Measurements from ENCODE around the gene MACO1. TPM values are rescaled to one million over a fixed set of nuclear protein-coding genes. Genes with fewer than 3 reads are reported as not detected.

MACO1 gene
- total RNA-seq, 4 donors from 2014 or later: 16.2 to 23.2 (median 19.5) TPM

DNA sequence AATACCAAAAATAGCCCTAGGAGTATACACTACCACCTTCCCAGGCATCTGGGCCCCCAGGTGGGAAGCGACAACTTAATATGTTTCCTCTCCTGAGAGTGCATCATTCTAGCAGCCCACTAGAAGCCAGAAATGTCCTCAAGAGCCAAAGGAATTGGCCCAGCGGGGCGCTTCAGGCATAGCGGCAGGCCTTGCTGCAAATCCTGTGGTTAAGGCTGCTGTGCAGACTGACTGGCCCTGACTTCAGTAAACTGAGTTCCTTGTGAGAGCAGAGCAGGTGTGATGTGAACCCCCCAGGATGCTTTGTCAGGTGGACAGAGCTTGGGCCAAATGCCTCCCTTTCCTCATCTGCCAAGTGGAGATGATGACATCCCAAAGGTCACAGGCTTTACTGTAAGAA is 83.0 kb downstream of the MACO1 start:
- no peak for DNase-seq (ENCODE audit: extremely low spot score)
- no peaks in the 10 kb centered on the region for H3K4me1 ChIP-seq
- intact Hi-C loops (cut with DNase I): no loop called here

DNA sequence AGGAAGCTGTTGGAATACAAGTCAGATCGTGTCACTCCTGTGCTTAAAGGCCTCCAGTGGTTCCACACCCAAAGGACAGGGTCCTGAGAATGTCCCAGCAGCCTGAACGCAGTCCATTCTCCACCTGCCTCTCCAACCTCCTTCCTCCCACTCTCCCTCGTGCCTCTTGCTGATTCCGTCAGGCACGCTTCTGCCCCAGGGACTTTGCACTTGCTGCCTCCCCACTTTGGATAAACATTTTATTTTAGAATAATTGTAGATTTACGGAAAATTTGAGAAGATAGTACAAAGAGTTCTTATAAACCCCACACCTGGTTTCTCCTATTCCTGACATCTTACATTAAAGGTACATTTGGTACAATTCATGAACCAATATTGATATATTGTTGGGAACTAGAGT is 84.3 kb downstream of the MACO1 start:
- no peaks in the 10 kb centered on the region for H3K36me3 ChIP-seq
- intact Hi-C loops (cut with DNase I): no loop called here
- no peak overlapping the region for H3K4me3 ChIP-seq
- WGBS: 76% methylated on average over 6 of the region's 6 CpGs
- H3K27ac ChIP-seq (replicated peaks in 1 of 4): no peak overlapping the region
- TF ChIP-seq POLR2A (IDR thresholded peaks at IDR 0.05; ENCODE audit: low read depth) (no peak), EP300 (IDR thresholded peaks at IDR 0.05) (no peak), POLR2AphosphoS5 (IDR thresholded peaks at IDR 0.05) (no peak)
- TF ChIP-seq, protein P1, sequence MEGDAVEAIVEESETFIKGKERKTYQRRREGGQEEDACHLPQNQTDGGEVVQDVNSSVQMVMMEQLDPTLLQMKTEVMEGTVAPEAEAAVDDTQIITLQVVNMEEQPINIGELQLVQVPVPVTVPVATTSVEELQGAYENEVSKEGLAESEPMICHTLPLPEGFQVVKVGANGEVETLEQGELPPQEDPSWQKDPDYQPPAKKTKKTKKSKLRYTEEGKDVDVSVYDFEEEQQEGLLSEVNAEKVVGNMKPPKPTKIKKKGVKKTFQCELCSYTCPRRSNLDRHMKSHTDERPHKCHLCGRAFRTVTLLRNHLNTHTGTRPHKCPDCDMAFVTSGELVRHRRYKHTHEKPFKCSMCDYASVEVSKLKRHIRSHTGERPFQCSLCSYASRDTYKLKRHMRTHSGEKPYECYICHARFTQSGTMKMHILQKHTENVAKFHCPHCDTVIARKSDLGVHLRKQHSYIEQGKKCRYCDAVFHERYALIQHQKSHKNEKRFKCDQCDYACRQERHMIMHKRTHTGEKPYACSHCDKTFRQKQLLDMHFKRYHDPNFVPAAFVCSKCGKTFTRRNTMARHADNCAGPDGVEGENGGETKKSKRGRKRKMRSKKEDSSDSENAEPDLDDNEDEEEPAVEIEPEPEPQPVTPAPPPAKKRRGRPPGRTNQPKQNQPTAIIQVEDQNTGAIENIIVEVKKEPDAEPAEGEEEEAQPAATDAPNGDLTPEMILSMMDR (IDR thresholded peaks at IDR 0.05): no peak
- no peak for DNase-seq (ENCODE audit: extremely low spot score)
- no peaks in the 10 kb centered on the region for H3K4me1 ChIP-seq
- peaks cover 0 to 4% (median 0%) of the 10 kb centered on the region in 4 donors for H3K9me3 ChIP-seq
- no peaks in the 10 kb centered on the region for H3K27me3 ChIP-seq

More for the DNA sequence above, 83.0 kb downstream of the MACO1 start:
- Histone ChIP-seq H3K27ac (replicated peaks in 1 of 4) (no peak overlapping the region), H3K27me3 (no peaks in the 10 kb centered on the region), H3K9me3 (peaks cover 0 to 4% (median 0%) of the 10 kb centered on the region in 4 donors), H3K4me3 (no peak overlapping the region), H3K36me3 (no peaks in the 10 kb centered on the region)
- 50% methylated on average over 2 of the region's 4 CpGs for WGBS
- no peak for TF ChIP-seq EP300 (IDR thresholded peaks at IDR 0.05)

- no peaks in the 10 kb centered on the region for H3K27me3 ChIP-seq
- no peak for DNase-seq (ENCODE audit: extremely low spot score)
- TF ChIP-seq, protein P1 (IDR thresholded peaks at IDR 0.05): no peak
- TF ChIP-seq POLR2AphosphoS5 (IDR thresholded peaks at IDR 0.05) (no peak), POLR2A (IDR thresholded peaks at IDR 0.05; ENCODE audit: low read depth) (no peak), EP300 (IDR thresholded peaks at IDR 0.05) (no peak)
- no peak overlapping the region for H3K27ac ChIP-seq (replicated peaks in 1 of 4)
- H3K9me3 ChIP-seq: peaks cover 0 to 4% (median 0%) of the 10 kb centered on the region in 4 donors
- no peak overlapping the region for H3K4me3 ChIP-seq
- WGBS: 92% methylated on average over 2 of the region's 3 CpGs
- no peaks in the 10 kb centered on the region for H3K4me1 ChIP-seq
- intact Hi-C loops (cut with DNase I): no loop called here
- no peaks in the 10 kb centered on the region for H3K36me3 ChIP-seq
Measured at GRCh38 chr1:25516686-25517085, 86.0 kb downstream of the MACO1 start.

DNA sequence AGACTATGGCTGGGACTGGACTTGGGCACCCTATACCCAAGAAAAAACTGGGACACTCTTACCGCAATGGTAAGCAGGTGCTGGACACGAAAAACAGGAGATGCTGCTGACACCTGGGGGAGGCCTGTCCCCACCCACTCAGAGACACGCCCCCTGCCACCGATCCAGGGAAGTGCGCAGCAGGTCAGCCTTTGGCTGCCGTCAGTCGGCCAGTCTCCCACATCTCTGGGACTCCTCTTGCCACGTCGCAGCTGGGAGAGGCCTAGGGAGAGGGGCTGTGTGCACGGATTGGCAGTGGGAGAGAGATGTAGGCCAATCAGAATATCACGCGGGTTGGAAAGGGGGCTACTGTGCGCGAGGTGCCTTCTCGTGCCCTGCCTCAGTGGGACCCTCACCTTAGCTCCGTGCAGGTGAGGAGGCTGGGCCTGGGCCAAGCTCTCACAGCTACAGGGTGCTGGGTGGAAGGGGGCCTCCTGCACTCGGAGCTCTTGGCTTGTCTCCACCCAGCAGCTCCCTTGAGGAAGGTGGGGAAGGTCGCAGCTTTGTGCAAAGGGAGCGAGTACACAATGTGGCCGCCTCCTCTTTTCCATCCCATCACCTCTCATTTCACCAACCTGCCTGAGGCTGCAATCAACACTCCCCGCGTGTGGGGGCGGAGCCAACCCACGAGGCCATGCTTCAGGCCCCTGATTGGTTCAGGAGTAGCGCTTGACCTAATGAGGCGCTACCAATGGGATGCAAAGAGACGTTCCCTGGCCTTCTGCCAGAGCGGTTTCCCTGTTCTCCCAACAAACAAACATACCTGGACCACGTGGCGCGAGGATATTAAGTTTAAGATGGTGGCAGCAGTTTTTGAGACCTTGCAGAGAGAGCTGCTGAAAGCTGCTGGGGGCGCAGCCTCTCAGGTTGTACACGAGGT is 87.0 kb downstream of the MACO1 start:
- H3K4me1 ChIP-seq: no peaks in the 10 kb centered on the region
- H3K9me3 ChIP-seq: peaks cover 0 to 2% (median 0%) of the 10 kb centered on the region in 4 donors
- no peak overlapping the region for H3K4me3 ChIP-seq
- WGBS: 73% methylated on average over 19 of the region's 33 CpGs
- H3K36me3 ChIP-seq: no peaks in the 10 kb centered on the region
- no peak for DNase-seq (ENCODE audit: extremely low spot score)
- no peaks in the 10 kb centered on the region for H3K27me3 ChIP-seq
- no peak overlapping the region for H3K27ac ChIP-seq (replicated peaks in 1 of 4)
- TF ChIP-seq, protein P1 (IDR thresholded peaks at IDR 0.05): no peak
- no peak for TF ChIP-seq EP300 (IDR thresholded peaks at IDR 0.05)
- no peak for TF ChIP-seq POLR2AphosphoS5 (IDR thresholded peaks at IDR 0.05)
- no peak for TF ChIP-seq POLR2A (IDR thresholded peaks at IDR 0.05; ENCODE audit: low read depth)
- intact Hi-C loops (cut with DNase I): no loop called here

- Histone ChIP-seq H3K4me1 (no peaks in the 10 kb centered on the region), H3K27me3 (no peaks in the 10 kb centered on the region), H3K36me3 (no peaks in the 10 kb centered on the region), H3K27ac (replicated peaks in 1 of 4) (no peak overlapping the region), H3K4me3 (no peak overlapping the region), H3K9me3 (no peaks in the 10 kb centered on the region)
- no peak for TF ChIP-seq EP300 (IDR thresholded peaks at IDR 0.05)
- no peak for TF ChIP-seq POLR2A (IDR thresholded peaks at IDR 0.05; ENCODE audit: low read depth)
- TF ChIP-seq, protein P1 (IDR thresholded peaks at IDR 0.05): no peak
- no peak for TF ChIP-seq POLR2AphosphoS5 (IDR thresholded peaks at IDR 0.05)
- no peak for DNase-seq (ENCODE audit: extremely low spot score)
- intact Hi-C loops (cut with DNase I): loop anchor here (5.0 kb wide), 1 partner anchor 117 kb away; no protein-coding TSS in a partner anchor
- WGBS: 91% methylated on average over 5 of the region's 5 CpGs
Measured at GRCh38 chr1:25519624-25520023, 88.9 kb downstream of the MACO1 start.

Measured in esophagus muscularis mucosa (tissue), 4 donors.